ENCODE data around the gene CAPN9.

- TF ChIP-seq POLR2A (IDR thresholded peaks at IDR 0.05; ENCODE audit: low read length), result no peak
- TF ChIP-seq GATA1 (IDR thresholded peaks at IDR 0.05; ENCODE audit: low read depth, low read length), result no peak
These were observed 42.4 kb upstream of the CAPN9 start for GRCh38 chr1:230704830-230705229.
